Adrenal gland (tissue), 5 donors: Measurements from ENCODE around the gene SLC18B1.

Experiments
- CTCF ChIP-seq, 6 experiments: fragments of 450-650 bp in 4 of 6; fragments of 200-600 bp in 2 of 6; sonication (generic) in 1 of 6; IDR thresholded peaks; 1 replicate in 5 of 6; 2 replicates in 1 of 6; pipeline versions ENCODE4 v1.5.1 to v1.8.0; 2016 to 2021; ENCODE audit warnings: antibody characterized with exemption in 6 of 6, mild to moderate bottlenecking in 2 of 6, moderate library complexity in 1 of 6
- POLR2A ChIP-seq, 2 donors: fragments of 450-650 bp; IDR thresholded peaks; one replicate each; pipeline ENCODE4 v1.6.1; 2017; ENCODE audit warnings: antibody characterized with exemption in 2 of 2, mild to moderate bottlenecking in 2 of 2, moderate library complexity in 1 of 2
- donor health status: DM: no; HTN: no; CAD: no.

- TF ChIP-seq CTCF (IDR thresholded peaks at IDR 0.05), result no peak
- TF ChIP-seq POLR2A (IDR thresholded peaks at IDR 0.05), result no peak
Observed at GRCh38 chr6:132731086-132731485, 67.4 kb downstream of the SLC18B1 start.
